Cardiac muscle cell (in vitro differentiated cells and primary cell): ENCODE data around the gene CLEC9A. TPM values are rescaled to one million over a fixed set of nuclear protein-coding genes. Genes with fewer than 3 reads are reported as not detected.

Experiments used
- DNase-seq, 2 donors: peaks; one replicate each; pipeline versions ENCODE4 v3.0.0 to v3.0.0-alpha.2; 2010 to 2017; ENCODE audit warnings: low read depth in 1 of 2, low spot score in 1 of 2
- H3K27ac ChIP-seq: fragments of 200-600 bp; sonication (generic); 2 replicates; pipeline ENCODE4 v1.5.1; 2016
- H3K27me3 ChIP-seq: fragments of 200-600 bp; sonication (generic); 2 replicates; pipeline ENCODE4 v1.6.0; 2016; ENCODE audit warnings: control low read depth
- H3K36me3 ChIP-seq: fragments of 200-600 bp; sonication (generic); 2 replicates; pipeline ENCODE4 v1.5.1; 2016; ENCODE audit warnings: control low read depth
- H3K4me1 ChIP-seq: fragments of 200-600 bp; sonication (generic); 2 replicates; pipeline ENCODE4 v1.8.1; 2017; ENCODE audit warnings: low read depth, mild to moderate bottlenecking, mixed run types
- H3K4me3 ChIP-seq: fragments of 200-600 bp; sonication (generic); 2 replicates; pipeline ENCODE4 v1.5.1; 2016; ENCODE audit warnings: mild to moderate bottlenecking
- H3K9me3 ChIP-seq: fragments of 200-600 bp; sonication (generic); 2 replicates; pipeline ENCODE4 v1.5.1; 2017; ENCODE audit warnings: low read depth, mild to moderate bottlenecking, control low read depth
- polyA plus RNA-seq: library from polyadenylated mRNA; unstranded; fragments of >200 nt; fragmentation: Nextera tagmentation; extraction: Ambion mirVana; gene quantifications from 2 replicates; pipeline ENCODE4 v1.2.1, GENCODE V29; 2016
- total RNA-seq: library from RNA; depleted of rRNA; stranded (reverse); fragments of >200 nt; gene quantifications from 2 replicates; pipeline ENCODE4 v1.2.3, GENCODE V29; 2016
- TF ChIP-seq, protein P1 (sequence below): IDR thresholded peaks from 2 replicates; pipeline ENCODE4 v1.5.1; 2012; ENCODE audit warnings: low read depth, mild to moderate bottlenecking, low read length

Gene CLEC9A
- total and polyA plus RNA-seq, 2 experiments from 2014 or later, result not detected

DNA sequence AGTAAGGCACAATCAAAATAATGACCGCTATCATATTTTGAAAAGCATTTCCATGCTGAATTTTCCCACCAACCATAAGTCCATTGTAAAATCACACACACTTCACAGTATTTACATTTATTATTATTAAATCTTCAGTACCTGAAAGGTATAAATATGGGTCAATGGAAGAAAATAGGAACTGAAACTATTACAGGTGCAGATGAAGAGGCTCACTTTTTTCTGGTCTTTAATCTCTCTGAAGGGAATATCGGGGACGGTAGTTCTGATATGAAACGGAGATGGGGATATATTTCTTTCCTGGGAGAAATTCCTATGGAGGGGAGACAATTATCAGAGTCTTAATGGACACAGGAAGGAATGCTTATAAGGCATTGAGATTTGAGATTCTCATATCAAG, 39.9 kb downstream of the CLEC9A start:
- Histone ChIP-seq H3K27me3 (no peaks in the 10 kb centered on the region), H3K27ac (no peak overlapping the region), H3K36me3 (no peaks in the 10 kb centered on the region), H3K9me3 (no peaks in the 10 kb centered on the region), H3K4me1 (no peaks in the 10 kb centered on the region), H3K4me3 (no peak overlapping the region)
- DNase-seq, result no peak
- TF ChIP-seq, protein P1, sequence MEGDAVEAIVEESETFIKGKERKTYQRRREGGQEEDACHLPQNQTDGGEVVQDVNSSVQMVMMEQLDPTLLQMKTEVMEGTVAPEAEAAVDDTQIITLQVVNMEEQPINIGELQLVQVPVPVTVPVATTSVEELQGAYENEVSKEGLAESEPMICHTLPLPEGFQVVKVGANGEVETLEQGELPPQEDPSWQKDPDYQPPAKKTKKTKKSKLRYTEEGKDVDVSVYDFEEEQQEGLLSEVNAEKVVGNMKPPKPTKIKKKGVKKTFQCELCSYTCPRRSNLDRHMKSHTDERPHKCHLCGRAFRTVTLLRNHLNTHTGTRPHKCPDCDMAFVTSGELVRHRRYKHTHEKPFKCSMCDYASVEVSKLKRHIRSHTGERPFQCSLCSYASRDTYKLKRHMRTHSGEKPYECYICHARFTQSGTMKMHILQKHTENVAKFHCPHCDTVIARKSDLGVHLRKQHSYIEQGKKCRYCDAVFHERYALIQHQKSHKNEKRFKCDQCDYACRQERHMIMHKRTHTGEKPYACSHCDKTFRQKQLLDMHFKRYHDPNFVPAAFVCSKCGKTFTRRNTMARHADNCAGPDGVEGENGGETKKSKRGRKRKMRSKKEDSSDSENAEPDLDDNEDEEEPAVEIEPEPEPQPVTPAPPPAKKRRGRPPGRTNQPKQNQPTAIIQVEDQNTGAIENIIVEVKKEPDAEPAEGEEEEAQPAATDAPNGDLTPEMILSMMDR, result no peak

DNA sequence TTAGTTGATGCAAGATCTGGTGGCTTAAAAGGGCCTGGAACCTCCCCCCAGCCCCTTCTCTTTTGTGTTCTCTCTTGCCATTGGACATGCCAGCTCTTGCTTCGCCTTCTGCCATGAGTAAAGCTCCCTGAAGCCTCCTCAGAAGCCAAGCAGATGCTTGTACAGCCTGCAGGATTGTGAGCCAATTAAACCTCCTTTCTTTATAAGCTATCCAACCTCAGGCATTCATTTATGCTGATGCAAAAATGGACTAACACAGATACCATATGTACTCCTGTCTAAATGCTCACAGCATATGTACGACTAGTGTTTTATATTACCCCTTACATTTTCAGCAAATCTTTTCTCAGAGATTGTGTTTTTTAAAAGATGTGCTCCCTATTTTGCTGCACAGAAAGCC, 41.6 kb downstream of the CLEC9A start:
- no peaks in the 10 kb centered on the region for H3K4me1 ChIP-seq
- no peak overlapping the region for H3K4me3 ChIP-seq
- no peaks in the 10 kb centered on the region for H3K36me3 ChIP-seq
- no peak for DNase-seq
- H3K27ac ChIP-seq, result no peak overlapping the region
- H3K9me3 ChIP-seq, result no peaks in the 10 kb centered on the region
- peaks cover 3% of the 10 kb centered on the region for H3K27me3 ChIP-seq
- TF ChIP-seq, protein P1, result no peak

DNA sequence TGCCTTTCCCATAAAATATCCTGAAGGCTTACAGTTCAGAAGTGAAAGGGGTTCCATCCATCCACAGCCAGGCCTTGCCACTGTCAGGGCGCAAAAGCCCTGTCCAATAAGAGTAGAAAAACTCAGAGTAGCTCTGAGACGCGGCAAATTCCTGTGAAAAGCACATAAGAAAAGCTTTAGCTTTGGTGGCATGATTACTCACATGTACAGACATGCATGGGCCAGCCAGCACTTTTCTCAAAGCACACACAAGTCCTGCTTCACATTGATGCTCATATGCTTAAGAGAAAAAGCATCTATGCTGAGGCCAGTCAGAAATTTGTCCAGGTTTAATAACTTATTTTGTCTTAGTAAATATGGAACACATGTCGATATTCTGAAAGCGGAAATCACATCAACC, 42.8 kb downstream of the CLEC9A start:
- TF ChIP-seq, protein P1, result no peak
- Histone ChIP-seq H3K27me3 (peaks cover 3% of the 10 kb centered on the region), H3K27ac (no peak overlapping the region), H3K4me1 (no peaks in the 10 kb centered on the region), H3K4me3 (no peak overlapping the region), H3K9me3 (no peaks in the 10 kb centered on the region), H3K36me3 (no peaks in the 10 kb centered on the region)
- no peak for DNase-seq

DNA sequence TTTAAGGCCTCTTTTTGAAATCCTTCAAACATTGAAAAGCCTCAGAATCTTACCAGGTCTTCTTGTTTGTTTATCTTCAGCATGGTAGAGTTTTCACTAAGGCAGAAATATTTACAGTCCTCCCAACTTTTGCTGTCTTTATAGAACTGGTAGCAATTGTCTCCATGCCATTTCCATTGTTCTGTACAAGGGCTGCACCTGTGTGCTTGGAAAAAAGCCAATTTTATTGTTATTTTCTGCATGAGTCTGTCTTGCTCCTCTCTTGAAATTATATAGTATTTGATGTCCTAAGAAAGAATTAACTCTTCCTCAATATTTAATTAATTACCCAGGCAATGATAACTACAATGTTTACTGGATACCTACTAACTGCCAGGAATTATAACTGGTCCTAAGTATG, 45.0 kb downstream of the CLEC9A start:
- H3K9me3 ChIP-seq, result no peaks in the 10 kb centered on the region
- TF ChIP-seq, protein P1, result no peak

DNA sequence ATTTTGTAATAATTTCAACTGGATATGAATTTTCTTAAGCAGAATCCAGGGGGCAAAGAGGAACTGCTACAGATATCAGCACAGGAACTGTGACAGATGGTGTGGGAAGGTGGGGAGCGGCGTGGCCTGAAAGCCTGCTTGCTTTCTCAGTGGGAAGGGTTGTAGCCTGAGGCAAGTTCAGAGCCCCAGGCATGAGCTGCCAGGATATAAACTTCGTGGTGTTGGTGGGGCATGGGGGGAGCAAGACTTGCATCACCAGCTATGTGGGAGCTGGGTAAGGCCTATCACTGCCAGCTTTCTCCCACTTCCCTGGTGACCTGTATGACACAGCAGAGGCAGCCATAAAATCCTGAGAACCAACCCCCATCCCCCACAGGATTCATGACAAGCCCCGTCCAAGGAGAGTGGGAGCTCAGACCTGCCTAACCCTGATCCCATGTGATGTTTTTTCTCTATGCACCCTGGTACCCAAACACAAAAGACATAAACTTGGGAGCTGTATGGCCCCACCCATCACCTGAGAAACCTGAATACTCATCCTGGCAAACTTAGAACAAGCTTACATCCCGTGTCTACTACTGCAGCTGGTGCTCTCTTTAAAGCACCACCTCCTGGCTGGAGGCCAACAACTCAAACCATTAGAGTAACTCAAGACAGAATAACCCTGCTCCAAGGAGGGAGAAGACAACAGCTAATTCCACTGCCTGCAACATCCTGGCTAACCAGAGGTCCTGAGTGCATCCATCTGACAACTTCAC, 51.8 kb downstream of the CLEC9A start:
- Histone ChIP-seq H3K27me3 (no peaks in the 10 kb centered on the region), H3K9me3 (no peaks in the 10 kb centered on the region), H3K4me3 (no peak overlapping the region), H3K27ac (no peak overlapping the region), H3K4me1 (no peaks in the 10 kb centered on the region), H3K36me3 (no peaks in the 10 kb centered on the region)
- DNase-seq, result no peak
- TF ChIP-seq, protein P1, result no peak

More for the DNA sequence above, 45.0 kb downstream of the CLEC9A start:
- H3K27me3 ChIP-seq, result peaks cover 3% of the 10 kb centered on the region
- no peaks in the 10 kb centered on the region for H3K4me1 ChIP-seq
- H3K4me3 ChIP-seq, result no peak overlapping the region
- no peak for DNase-seq
- no peaks in the 10 kb centered on the region for H3K36me3 ChIP-seq
- H3K27ac ChIP-seq, result no peak overlapping the region
